Stimulated activated CD8-positive, alpha-beta memory T cell treated with anti-CD3 and anti-CD28 coated beads, Interleukin-7, amount 100 ng/mL, for 48 hours (primary cell): ENCODE data around the gene OPN1MW3.
"Not testable (repeated sequence)": the region's sequence is repeated elsewhere in the genome, so short reads cannot be mapped to it uniquely, and the experiment has no call there.

Experiments used
- DNase-seq, 2 donors: peaks; one replicate each; pipeline ENCODE4 v3.0.0-alpha.2; 2020; ENCODE audit warnings: low read depth in 1 of 2; ENCODE audit errors: extremely low read depth in 1 of 2

OPN1MW3 gene

GRCh38 chrX:154295664-154296310, 38.4 kb downstream of the OPN1MW3 start, which contains the start of gene TKTL1:
Gene TKTL1 (plus strand): TSS chrX:154295795. CDS start chrX:154295860, 65 bp downstream.
- no peak for DNase-seq

- DNase-seq, result no peak
Observed at GRCh38 chrX:154296731-154297130, 39.3 kb downstream of the OPN1MW3 start.

- DNase-seq, result no peak
Observed at GRCh38 chrX:154298312-154298711, 40.9 kb downstream of the OPN1MW3 start.

GRCh38 chrX:154300816-154301215, 43.4 kb downstream of the OPN1MW3 start:
- DNase-seq, result no peak

GRCh38 chrX:154302998-154303397, 45.6 kb downstream of the OPN1MW3 start:
- DNase-seq, result not testable (repeated sequence)

- no peak for DNase-seq
Observed at GRCh38 chrX:154303476-154303875, 46.1 kb downstream of the OPN1MW3 start.

GRCh38 chrX:154304846-154305245, 47.5 kb downstream of the OPN1MW3 start:
- DNase-seq, result no peak

- DNase-seq, result no peak
Observed at GRCh38 chrX:154305541-154306205, 48.3 kb downstream of the OPN1MW3 start.

- DNase-seq, result no peak
Observed at GRCh38 chrX:154307202-154307601, 49.8 kb downstream of the OPN1MW3 start.

GRCh38 chrX:154308108-154308946, 50.9 kb downstream of the OPN1MW3 start:
- DNase-seq, result peak; percentile 37 to 69

GRCh38 chrX:154309041-154309775, 51.8 kb downstream of the OPN1MW3 start:
- DNase-seq, result no peak

- DNase-seq, result no peak
Observed at GRCh38 chrX:154310616-154311536, 53.5 kb downstream of the OPN1MW3 start.

- no peak for DNase-seq
Observed at GRCh38 chrX:154312116-154312515, 54.7 kb downstream of the OPN1MW3 start.

GRCh38 chrX:154313147-154313546, 55.8 kb downstream of the OPN1MW3 start:
- peak in 1 of 2 donors; percentile 43 for DNase-seq

GRCh38 chrX:154315416-154315815, 58.0 kb downstream of the OPN1MW3 start:
- no peak for DNase-seq

- DNase-seq, result no peak
Observed at GRCh38 chrX:154317391-154317995, 60.1 kb downstream of the OPN1MW3 start.

GRCh38 chrX:154320406-154320805, 63.0 kb downstream of the OPN1MW3 start:
- DNase-seq, result no peak
